ENCODE measurements around the gene RFTN2.
"Not testable (repeated sequence)": the region's sequence is repeated elsewhere in the genome, so short reads cannot be mapped to it uniquely, and the experiment has no call there.

Gene RFTN2, protein sequence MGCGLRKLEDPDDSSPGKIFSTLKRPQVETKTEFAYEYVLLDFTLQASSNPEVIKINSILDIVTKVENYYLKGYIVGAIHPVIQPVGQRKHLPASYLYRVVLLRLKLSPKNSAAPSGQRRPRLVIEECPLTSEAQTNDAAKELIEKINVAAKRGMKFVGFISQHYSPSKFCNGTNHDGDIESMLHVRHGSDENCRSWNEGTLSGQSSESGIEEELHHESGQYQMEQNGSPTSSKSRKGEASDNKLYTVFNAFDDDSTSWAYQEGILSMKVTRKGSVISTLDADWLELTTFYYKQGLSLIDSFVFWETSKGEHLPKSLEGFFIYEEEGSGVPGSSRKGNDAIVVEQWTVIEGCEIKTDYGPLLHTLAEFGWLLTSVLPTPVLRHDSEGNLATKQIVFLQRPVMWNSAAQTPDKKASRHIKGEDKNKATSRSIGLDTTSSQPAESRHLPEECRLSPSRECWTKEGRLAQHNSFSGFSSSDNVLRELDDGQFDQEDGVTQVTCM

DNA sequence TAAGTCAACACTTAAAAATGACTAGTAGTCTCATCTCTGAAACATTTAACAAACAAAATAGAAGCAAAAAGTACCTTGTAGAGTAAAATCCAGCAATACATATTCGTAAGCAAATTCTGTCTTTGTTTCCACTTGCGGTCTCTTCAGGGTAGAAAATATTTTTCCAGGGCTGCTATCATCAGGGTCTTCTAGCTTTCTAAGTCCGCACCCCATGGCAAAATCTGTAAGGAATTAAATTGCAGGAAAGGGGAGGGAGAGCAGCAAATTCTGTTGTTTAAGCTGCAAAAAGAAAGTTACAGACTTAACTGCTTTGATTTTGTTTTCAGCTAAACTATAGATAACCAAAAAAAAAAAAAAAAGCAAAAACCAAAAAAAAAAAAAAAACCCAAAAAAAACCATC is at the start of gene RFTN2:
Gene RFTN2 (minus strand): TSS at position 342 of the 400 bp plus-strand sequence. CDS start 129 bp downstream, at position 213.
- DNase-seq: no peak

GRCh38 chr2:197717863-197718262 is 42.5 kb upstream of the RFTN2 start:
- no peak for DNase-seq

- no peak for DNase-seq
These were observed 37.9 kb upstream of the RFTN2 start for GRCh38 chr2:197713271-197713670.

DNA sequence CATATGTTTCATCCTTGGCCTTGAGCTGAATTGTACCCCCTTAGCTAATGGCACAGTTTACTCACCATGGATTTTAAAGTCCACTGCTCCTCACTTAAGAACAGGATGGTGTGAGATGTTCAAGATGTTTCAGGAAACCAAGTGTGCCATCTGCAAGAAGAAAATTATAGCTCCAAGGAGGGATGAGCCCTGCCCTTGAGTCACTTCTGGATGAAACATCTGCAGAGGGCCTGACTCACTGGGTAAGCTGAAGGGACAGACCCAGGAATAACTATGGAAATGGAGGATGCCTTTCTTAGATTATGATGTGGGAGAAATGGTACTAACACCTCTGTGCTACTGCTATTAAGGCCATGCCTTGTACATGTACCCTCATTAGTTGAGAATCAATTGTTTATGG is 36.2 kb upstream of the RFTN2 start:
- no peak for DNase-seq

GRCh38 chr2:197710424-197711042 is 35.1 kb upstream of the RFTN2 start:
- no peak for DNase-seq

GRCh38 chr2:197709140-197709539 is 33.8 kb upstream of the RFTN2 start:
- DNase-seq: not testable (repeated sequence)

DNA sequence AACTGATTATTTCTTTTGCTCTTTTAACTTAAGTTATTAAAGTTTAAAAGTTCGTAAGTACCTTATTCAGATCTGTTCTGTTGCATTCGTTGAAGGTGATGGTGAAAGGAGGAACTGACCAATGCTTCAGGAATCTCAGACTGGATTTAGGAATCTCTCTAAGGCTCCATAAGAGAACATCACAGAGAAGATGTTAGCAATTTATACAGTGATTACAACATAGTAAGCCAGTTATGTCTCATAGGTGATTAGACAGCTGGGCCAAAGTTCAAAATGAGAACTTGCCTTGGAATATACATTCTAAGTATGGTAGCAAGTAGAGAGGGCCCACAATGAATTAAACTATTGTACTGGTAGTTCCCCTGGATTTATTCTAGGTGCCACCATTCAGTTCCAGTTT is 32.9 kb upstream of the RFTN2 start:
- no peak for DNase-seq

DNA sequence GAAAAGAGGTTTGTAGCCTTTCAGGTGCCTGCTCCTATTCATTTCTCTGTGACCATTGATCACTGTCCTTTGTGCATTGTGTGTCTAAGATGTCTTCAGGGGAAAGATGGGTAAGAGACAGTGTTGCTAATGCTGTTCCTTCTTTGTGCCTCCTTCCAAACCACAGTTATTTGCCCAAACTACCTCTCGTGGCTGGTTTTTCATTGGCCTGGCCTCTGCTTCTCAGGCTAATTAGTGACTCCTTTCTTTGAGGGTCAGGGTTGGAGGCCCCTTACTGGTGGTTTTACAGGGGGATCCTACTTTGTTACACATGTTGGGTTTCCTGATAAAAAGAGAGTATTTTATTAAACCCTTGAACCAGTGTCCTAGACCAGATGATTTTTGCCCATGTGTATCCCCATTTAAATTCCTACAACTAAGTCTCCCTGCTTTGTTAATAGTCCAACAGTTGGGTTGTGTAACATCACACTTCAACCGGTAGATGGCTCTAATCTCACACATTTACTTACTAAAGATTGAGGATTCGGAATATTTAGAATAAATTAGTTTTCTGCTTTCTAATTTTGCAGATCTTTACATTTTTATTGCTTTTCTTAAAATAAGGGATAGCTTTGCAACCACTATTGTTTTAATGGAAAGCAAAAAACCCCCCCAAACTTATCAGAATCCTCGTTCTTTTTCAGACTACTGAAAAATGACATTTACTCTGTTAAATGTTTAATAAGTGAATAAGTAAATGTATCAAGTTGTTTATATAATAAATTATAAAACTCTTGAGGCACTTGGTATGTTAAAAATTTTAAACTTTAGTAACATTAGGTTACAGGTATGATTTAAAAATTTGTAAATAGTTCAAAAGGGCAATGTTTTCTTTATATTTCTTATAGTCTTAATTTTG is 32.2 kb upstream of the RFTN2 start:
- no peak for DNase-seq

GRCh38 chr2:197706839-197707207 is 31.4 kb upstream of the RFTN2 start:
- no peak for DNase-seq

DNA sequence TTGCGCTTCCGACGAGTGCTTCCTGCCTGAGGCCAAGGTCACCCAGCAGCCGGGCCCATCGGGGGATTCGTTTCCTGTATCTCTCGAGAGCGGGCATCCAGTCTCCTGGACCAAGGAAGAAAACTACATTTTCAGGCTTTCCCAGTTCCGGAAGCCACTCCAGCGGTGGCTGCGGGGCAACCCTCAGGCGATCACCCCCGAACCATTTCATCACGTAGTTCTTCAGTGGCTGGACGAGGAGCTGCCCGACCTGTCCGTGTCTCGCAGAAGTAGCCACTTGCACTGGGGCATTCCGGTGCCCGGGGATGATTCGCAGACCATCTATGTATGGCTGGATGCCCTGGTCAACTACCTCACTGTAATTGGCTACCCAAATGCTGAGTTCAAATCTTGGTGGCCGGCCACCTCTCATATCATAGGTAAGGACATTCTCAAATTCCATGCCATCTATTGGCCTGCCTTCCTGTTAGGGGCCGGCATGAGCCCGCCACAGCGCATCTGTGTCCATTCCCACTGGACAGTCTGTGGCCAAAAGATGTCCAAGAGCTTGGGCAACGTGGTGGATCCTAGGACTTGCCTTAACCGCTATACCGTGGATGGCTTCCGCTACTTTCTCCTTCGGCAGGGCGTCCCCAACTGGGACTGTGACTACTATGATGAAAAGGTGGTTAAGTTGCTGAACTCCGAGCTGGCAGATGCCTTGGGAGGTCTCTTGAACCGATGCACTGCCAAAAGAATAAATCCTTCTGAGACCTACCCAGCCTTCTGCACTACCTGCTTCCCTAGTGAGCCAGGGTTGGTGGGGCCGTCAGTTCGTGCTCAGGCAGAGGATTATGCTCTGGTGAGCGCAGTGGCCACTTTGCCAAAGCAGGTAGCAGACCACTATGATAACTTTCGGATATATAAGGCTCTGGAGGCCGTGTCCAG is 30.8 kb upstream of the RFTN2 start:
- DNase-seq: peak; percentile 5

- peak; percentile 92 for DNase-seq
These were observed 29.9 kb upstream of the RFTN2 start, which contains the start of gene MARS2 for GRCh38 chr2:197705121-197705911. MARS2 (plus strand) TSS chr2:197705369; CDS start chr2:197705406, 37 bp downstream.

- DNase-seq: no peak
These were observed 29.2 kb upstream of the RFTN2 start for GRCh38 chr2:197704434-197705120.

DNA sequence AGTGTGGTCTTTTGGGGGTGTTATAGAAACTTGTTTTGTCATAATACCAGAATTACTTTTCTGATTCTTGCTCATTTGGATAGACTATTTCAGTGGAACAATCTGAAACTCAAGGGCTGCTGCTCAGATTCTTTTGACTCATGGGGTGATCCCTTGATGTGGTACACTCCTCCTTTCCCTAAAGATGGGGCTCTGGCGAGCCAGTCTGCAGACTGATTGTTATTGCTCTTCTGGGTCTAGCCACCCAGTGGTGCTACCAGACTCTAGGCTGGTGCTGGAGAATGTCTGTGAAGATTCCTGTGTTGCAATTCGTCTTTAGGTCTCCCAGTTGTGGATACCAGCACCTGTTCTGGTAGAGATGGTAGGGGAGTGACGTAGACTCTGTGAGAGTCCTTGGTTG is 25.6 kb upstream of the RFTN2 start:
- DNase-seq: no peak

DNA sequence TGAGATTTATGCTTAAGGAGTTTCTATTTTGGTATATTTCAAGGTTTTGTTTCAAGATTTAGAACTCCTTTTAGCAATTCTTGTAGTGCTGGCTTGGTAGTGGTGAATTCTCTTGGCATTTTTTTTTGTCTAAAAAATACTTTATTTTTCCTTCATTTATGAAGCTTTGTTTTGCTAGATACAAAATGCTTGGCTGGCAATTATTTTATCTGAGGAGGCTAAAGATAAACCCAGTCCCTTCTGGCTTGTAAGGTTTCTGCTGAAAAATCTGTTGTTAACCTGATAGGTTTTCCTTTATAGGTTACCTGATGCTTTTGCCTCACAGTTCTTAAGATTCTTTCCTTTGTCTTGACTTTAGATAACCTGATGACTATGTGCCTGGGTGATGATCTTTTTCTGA is 24.3 kb upstream of the RFTN2 start:
- DNase-seq: not testable (repeated sequence)

DNA sequence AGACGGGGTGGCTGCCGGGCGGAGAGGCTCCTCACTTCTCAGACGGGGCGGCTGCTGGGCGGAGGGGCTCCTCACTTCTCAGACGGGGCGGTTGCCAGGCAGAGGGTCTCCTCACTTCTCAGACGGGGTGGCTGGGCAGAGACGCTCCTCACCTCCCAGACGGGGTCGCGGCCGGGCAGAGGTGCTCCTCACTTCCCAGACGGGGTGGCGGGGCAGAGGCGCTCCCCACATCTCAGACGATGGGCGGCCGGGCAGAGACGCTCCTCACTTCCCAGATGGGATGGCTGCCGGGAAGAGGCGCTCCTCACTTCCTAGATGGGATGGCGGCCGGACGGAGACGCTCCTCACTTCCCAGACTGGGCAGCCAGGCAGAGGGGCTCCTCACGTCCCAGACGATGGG is 21.2 kb upstream of the RFTN2 start:
- not testable (repeated sequence) for DNase-seq

- DNase-seq: not testable (repeated sequence)
These were observed 20.6 kb upstream of the RFTN2 start for GRCh38 chr2:197695971-197696370.

- DNase-seq: not testable (repeated sequence)
These were observed 19.8 kb upstream of the RFTN2 start for GRCh38 chr2:197695206-197695605.

GRCh38 chr2:197677483-197677882 is 2.1 kb upstream of the RFTN2 start:
- DNase-seq: no peak

DNA sequence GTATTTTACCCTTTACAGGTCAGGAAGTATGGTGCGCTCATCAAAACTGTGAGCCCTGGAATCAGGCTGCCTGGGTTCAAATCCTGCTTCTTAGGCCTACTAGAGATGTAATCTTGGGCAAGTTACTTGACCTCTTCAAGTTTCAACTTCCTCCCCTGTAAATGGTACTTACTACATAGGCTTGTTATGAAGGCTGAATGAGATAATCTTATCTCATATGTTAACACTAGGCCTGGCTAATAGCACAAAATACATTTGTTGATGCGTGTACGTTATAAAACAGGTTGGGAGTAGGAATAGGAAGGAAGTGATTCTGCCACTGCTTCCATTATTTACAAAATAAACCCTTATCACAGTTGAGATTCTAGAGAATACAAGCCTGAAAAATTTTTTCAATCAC is 1.7 kb upstream of the RFTN2 start:
- DNase-seq: no peak

- no peak for DNase-seq
These were observed 363 bp upstream of the RFTN2 start for GRCh38 chr2:197675711-197676188.

Data from stimulated activated CD4-positive, alpha-beta T cell treated with anti-CD3 and anti-CD28 coated beads, Interleukin-4, amount 100 ng/mL, for 24 hours (primary cell).